ENCODE measurements around the gene MYL9.
A peak's percentile ranks its signal among the peaks of the same experiment; 100 is the strongest.
"Not testable (repeated sequence)": the region's sequence is repeated elsewhere in the genome, so short reads cannot be mapped to it uniquely, and the experiment has no call there.

The MYL9 gene

GRCh38 chr20:36549942-36550789 is 8.8 kb downstream of the MYL9 start:
- no peaks in the 10 kb centered on the region for H3K9me3 ChIP-seq (ENCODE audit: control insufficient read depth, insufficient read depth, low read length)
- H3K4me1 ChIP-seq (ENCODE audit: insufficient read depth, low read length), result no peaks in the 10 kb centered on the region
- no peaks in the 10 kb centered on the region for H3K36me3 ChIP-seq (ENCODE audit: insufficient read depth, low read length)
- H3K9ac ChIP-seq (ENCODE audit: low read depth, low read length), result no peak overlapping the region

- no peaks in the 10 kb centered on the region for H3K36me3 ChIP-seq (ENCODE audit: insufficient read depth, low read length)
- no peak overlapping the region for H3K9ac ChIP-seq (ENCODE audit: low read depth, low read length)
- H3K4me1 ChIP-seq (ENCODE audit: insufficient read depth, low read length), result no peaks in the 10 kb centered on the region
- no peaks in the 10 kb centered on the region for H3K9me3 ChIP-seq (ENCODE audit: control insufficient read depth, insufficient read depth, low read length)
These were observed 9.5 kb downstream of the MYL9 start for GRCh38 chr20:36550790-36551299.

GRCh38 chr20:36555248-36555647 is 13.9 kb downstream of the MYL9 start:
- Histone ChIP-seq H3K9me3 (ENCODE audit: control insufficient read depth, insufficient read depth, low read length) (no peaks in the 10 kb centered on the region), H3K36me3 (ENCODE audit: insufficient read depth, low read length) (no peaks in the 10 kb centered on the region), H3K4me1 (ENCODE audit: insufficient read depth, low read length) (no peaks in the 10 kb centered on the region), H3K9ac (ENCODE audit: low read depth, low read length) (no peak overlapping the region)

- no peaks in the 10 kb centered on the region for H3K9me3 ChIP-seq (ENCODE audit: control insufficient read depth, insufficient read depth, low read length)
- H3K36me3 ChIP-seq (ENCODE audit: insufficient read depth, low read length), result no peaks in the 10 kb centered on the region
- H3K4me1 ChIP-seq (ENCODE audit: insufficient read depth, low read length), result peaks cover 6% of the 10 kb centered on the region; the same call in 1 of the 2 replicates
- no peak overlapping the region for H3K9ac ChIP-seq (ENCODE audit: low read depth, low read length)
These were observed 21.4 kb downstream of the MYL9 start for GRCh38 chr20:36562724-36563123.

DNA sequence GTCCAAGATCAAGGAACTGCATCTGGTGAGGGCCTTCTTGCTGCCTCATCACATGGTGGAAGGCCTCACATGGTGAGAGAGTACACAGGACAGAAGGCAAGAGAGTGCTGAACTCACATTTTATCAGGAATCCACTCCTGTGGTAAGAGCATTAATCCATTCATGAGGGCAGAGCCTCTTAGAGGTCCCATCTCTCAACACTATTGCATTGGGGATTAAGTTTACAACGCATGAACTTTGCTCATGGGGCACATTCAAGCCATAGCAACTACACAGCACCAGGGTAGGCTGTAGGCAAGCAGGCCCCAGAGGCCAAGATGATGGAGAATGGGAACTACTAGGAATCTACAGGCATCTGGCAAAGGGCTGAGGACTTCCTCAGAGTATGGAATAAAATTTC is 22.1 kb downstream of the MYL9 start:
- Histone ChIP-seq H3K9ac (ENCODE audit: low read depth, low read length) (no peak overlapping the region), H3K4me1 (ENCODE audit: insufficient read depth, low read length) (peaks cover 6% of the 10 kb centered on the region; the same call in 1 of the 2 replicates), H3K36me3 (ENCODE audit: insufficient read depth, low read length) (no peaks in the 10 kb centered on the region), H3K9me3 (ENCODE audit: control insufficient read depth, insufficient read depth, low read length) (no peaks in the 10 kb centered on the region)

GRCh38 chr20:36564078-36564725 is 22.9 kb downstream of the MYL9 start:
- not testable (repeated sequence) for H3K9me3 ChIP-seq (ENCODE audit: control insufficient read depth, insufficient read depth, low read length); H3K36me3 ChIP-seq (ENCODE audit: insufficient read depth, low read length); H3K9ac ChIP-seq (ENCODE audit: low read depth, low read length); H3K4me1 ChIP-seq (ENCODE audit: insufficient read depth, low read length)

GRCh38 chr20:36564726-36565121 is 23.4 kb downstream of the MYL9 start:
- H3K36me3 ChIP-seq (ENCODE audit: insufficient read depth, low read length); H3K9ac ChIP-seq (ENCODE audit: low read depth, low read length); H3K9me3 ChIP-seq (ENCODE audit: control insufficient read depth, insufficient read depth, low read length); H3K4me1 ChIP-seq (ENCODE audit: insufficient read depth, low read length): not testable (repeated sequence)

DNA sequence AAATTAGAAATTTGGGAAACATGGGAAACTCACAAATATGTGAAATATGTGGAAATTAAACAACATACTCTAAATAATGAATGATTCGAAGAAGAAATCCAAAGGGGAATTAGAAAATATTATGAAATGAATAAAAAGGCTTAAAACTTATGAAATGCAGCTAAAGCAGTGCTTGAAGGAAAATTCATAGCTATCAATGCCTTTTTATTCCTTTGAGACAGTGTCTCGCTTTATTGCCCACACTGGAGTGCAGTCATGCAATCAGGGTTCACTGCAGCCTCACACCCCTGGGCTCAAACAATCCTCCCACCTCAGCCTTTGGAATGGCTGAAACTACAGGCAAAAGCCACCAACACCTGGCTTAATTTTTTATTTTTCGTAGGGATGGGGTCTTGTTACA is 24.2 kb downstream of the MYL9 start:
- no peaks in the 10 kb centered on the region for H3K36me3 ChIP-seq (ENCODE audit: insufficient read depth, low read length)
- no peak overlapping the region for H3K9ac ChIP-seq (ENCODE audit: low read depth, low read length)
- peaks cover 13% of the 10 kb centered on the region for H3K4me1 ChIP-seq (ENCODE audit: insufficient read depth, low read length)
- no peaks in the 10 kb centered on the region for H3K9me3 ChIP-seq (ENCODE audit: control insufficient read depth, insufficient read depth, low read length)

- H3K4me1 ChIP-seq (ENCODE audit: insufficient read depth, low read length), result peaks cover 11% of the 10 kb centered on the region; the same call in 1 of the 2 replicates
- H3K9ac ChIP-seq (ENCODE audit: low read depth, low read length), result no peak overlapping the region
- H3K36me3 ChIP-seq (ENCODE audit: insufficient read depth, low read length), result no peaks in the 10 kb centered on the region
- H3K9me3 ChIP-seq (ENCODE audit: control insufficient read depth, insufficient read depth, low read length), result no peaks in the 10 kb centered on the region
These were observed 28.6 kb downstream of the MYL9 start for GRCh38 chr20:36569847-36570429.

DNA sequence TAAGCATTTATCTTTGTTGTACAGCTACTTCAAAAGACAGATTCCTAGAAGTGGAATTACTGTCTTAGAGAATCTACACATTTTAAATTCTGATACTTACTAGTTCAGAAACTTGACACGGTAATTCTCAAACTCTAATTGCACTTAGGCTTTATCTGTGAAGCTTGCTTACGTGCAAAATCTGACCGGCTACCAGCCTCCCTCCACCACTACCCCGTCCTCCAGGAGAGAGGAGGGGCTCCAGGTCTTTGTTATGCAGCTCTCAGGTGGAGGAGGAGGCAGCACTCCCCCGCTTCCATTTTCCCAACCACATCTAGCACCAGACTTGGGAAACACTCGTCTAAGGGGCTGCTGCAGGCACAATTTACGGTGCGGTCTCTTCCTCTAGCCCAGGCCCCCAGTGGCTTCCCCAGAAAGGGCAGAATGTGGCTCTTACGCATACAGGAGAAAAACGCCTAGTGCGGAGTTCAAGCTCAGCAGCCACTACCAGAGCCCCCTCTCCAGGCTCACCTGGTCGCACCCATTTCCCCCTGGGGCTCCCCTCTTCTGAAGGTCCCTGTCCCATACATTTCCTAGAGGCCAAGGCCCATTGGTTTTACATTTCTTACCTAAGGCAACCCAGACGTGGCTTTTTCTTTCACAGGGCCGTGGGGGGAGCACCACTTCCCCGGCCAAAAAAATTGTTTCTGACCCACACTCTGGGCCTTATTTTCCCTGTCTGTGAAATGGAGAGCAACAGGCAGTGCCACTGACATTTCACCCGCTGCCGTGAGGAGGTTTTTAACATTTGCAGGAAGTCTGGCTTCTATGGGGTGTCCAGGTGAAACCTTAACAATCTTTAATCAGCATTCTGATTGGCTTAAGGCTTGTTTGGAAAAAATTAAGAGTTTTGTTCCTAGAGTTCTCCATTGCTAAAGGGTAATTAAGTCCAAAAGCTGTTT is 30.5 kb downstream of the MYL9 start:
- H3K9ac ChIP-seq (ENCODE audit: low read depth, low read length), result peak overlapping the region; percentile 86
- H3K36me3 ChIP-seq (ENCODE audit: insufficient read depth, low read length), result no peaks in the 10 kb centered on the region
- peaks cover 20% of the 10 kb centered on the region; the same call in 1 of the 2 replicates for H3K4me1 ChIP-seq (ENCODE audit: insufficient read depth, low read length)
- no peaks in the 10 kb centered on the region for H3K9me3 ChIP-seq (ENCODE audit: control insufficient read depth, insufficient read depth, low read length)

- Histone ChIP-seq H3K9ac (ENCODE audit: low read depth, low read length) (peak overlapping the region; percentile 86), H3K4me1 (ENCODE audit: insufficient read depth, low read length) (peaks cover 20% of the 10 kb centered on the region; the same call in 1 of the 2 replicates), H3K36me3 (ENCODE audit: insufficient read depth, low read length) (no peaks in the 10 kb centered on the region), H3K9me3 (ENCODE audit: control insufficient read depth, insufficient read depth, low read length) (no peaks in the 10 kb centered on the region)
These were observed 31.4 kb downstream of the MYL9 start for GRCh38 chr20:36572701-36573102.

- Histone ChIP-seq H3K9me3 (ENCODE audit: control insufficient read depth, insufficient read depth, low read length) (no peaks in the 10 kb centered on the region), H3K4me1 (ENCODE audit: insufficient read depth, low read length) (peaks cover 20% of the 10 kb centered on the region; the same call in 1 of the 2 replicates), H3K36me3 (ENCODE audit: insufficient read depth, low read length) (no peaks in the 10 kb centered on the region), H3K9ac (ENCODE audit: low read depth, low read length) (peak within 1 kb of the TSS; percentile 88)
These were observed 31.9 kb downstream of the MYL9 start, which contains the start of gene TGIF2 for GRCh38 chr20:36573103-36573797. Gene TGIF2 (plus strand): TSS chr20:36573597. CDS start chr20:36578775, 5,178 bp downstream.

GRCh38 chr20:36573798-36574365 is 32.6 kb downstream of the MYL9 start:
- H3K9ac ChIP-seq (ENCODE audit: low read depth, low read length), result peak overlapping the region; percentile 88
- H3K9me3 ChIP-seq (ENCODE audit: control insufficient read depth, insufficient read depth, low read length), result no peaks in the 10 kb centered on the region
- H3K36me3 ChIP-seq (ENCODE audit: insufficient read depth, low read length), result no peaks in the 10 kb centered on the region; the same call in 1 of the 2 replicates
- peaks cover 20% of the 10 kb centered on the region; the same call in 1 of the 2 replicates for H3K4me1 ChIP-seq (ENCODE audit: insufficient read depth, low read length)
